Subcutaneous adipose tissue (tissue), 4 donors: Measurements from ENCODE around the gene HAUS7. TPM values are rescaled to one million over a fixed set of nuclear protein-coding genes. Genes with fewer than 3 reads are reported as not detected.

Experiments
- total RNA-seq, 4 donors: library from RNA; depleted of rRNA; stranded (reverse); fragments of >200 nt; gene quantifications; one replicate each; pipeline ENCODE4 v1.1.0, GENCODE V29; 2016
- TF ChIP-seq, protein P1 (sequence below): fragments of 450-650 bp; IDR thresholded peaks from one replicate; pipeline ENCODE4 v1.5.1; 2016; ENCODE audit warnings: low read depth, mild to moderate bottlenecking, control low read depth, antibody characterized with exemption, moderate library complexity

Gene HAUS7
- total RNA-seq, 4 donors from 2014 or later, result 14.2 to 29.4 (median 16.3) TPM

- TF ChIP-seq, protein P1, sequence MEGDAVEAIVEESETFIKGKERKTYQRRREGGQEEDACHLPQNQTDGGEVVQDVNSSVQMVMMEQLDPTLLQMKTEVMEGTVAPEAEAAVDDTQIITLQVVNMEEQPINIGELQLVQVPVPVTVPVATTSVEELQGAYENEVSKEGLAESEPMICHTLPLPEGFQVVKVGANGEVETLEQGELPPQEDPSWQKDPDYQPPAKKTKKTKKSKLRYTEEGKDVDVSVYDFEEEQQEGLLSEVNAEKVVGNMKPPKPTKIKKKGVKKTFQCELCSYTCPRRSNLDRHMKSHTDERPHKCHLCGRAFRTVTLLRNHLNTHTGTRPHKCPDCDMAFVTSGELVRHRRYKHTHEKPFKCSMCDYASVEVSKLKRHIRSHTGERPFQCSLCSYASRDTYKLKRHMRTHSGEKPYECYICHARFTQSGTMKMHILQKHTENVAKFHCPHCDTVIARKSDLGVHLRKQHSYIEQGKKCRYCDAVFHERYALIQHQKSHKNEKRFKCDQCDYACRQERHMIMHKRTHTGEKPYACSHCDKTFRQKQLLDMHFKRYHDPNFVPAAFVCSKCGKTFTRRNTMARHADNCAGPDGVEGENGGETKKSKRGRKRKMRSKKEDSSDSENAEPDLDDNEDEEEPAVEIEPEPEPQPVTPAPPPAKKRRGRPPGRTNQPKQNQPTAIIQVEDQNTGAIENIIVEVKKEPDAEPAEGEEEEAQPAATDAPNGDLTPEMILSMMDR, result no peak
Measured at GRCh38 chrX:153514259-153514658, 43.9 kb upstream of the HAUS7 start.

GRCh38 chrX:153513265-153513664 lies 42.9 kb upstream of the HAUS7 start:
- TF ChIP-seq, protein P1, result no peak

GRCh38 chrX:153512501-153512893 lies 42.1 kb upstream of the HAUS7 start:
- TF ChIP-seq, protein P1, result no peak

DNA sequence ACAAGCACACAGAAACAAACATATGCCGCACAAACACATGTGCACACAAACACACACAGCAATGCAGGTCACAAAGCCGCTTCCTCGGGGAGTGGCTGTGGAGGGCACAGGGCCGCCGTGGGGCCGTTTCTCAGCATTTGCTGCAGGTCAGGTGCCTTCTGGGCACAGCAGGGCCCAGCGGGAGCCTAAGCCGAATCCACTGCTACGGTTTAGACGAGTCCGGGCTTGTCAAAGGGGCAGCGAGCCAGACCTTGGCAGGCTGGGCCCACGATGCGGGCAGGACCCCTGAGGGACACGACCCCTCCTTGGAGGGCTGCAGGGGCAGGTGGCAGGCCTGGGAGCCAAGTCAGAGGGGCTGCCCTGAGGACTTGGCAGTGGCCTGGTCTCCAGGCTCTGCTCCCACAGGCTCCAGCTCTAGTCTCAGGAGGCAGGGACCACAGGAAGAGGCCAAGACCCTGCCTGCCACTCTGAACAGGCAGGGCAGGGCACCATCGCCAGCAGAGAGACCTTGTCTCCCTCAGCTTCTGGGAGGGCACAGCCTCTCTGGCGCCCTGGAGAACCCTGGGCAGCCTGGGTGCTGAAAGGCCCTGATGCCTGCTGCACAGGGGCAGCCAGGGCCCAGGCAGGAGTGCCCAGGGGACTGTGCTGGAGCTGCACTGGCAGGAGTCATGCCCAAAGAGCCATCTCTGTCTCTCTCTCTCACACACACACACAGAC lies 41.6 kb upstream of the HAUS7 start:
- TF ChIP-seq, protein P1, result no peak

- TF ChIP-seq, protein P1, result no peak
Measured at GRCh38 chrX:153510383-153510782, 40.0 kb upstream of the HAUS7 start.

GRCh38 chrX:153509592-153509991 lies 39.2 kb upstream of the HAUS7 start:
- TF ChIP-seq, protein P1, result no peak

DNA sequence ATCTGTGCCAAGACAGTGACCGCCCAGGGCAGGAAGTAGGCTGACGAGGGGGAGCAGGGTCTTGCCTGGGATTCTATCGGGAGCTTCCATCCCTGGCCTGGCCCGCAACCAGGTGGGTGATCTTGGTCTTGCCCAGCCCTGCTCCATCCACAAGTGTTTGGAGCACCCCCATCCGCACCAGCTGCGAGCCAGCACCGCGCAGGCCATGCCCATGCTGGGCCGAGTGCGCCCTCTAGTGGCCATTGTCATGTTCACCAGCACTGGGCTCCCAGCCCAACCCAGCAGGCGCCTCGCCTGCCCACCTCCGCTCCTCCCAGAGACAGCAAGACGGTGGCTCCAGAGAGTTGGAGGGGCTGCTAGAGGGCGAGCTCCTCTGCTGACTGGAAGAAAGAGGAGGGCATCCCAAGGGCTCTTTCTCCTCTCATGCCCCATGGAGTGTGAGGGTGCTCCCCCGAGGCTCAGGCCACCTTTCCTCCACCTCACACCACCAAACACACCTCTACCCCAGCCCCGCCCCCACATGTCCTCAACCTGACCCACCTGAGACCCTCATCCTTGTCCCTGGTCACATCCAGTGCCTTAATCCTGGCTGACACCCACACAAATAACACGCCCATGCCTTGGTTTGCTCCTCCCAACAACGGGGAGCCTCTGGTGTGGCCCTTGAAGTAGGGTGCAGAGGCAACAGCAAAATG lies 37.3 kb upstream of the HAUS7 start:
- TF ChIP-seq, protein P1, result no peak
